ENCODE measurements around the gene STK10. TPM values are rescaled to one million over a fixed set of nuclear protein-coding genes. Genes with fewer than 3 reads are reported as not detected.

Gene STK10
- total RNA-seq, 3 donors from 2014 or later: 17.1 to 32.5 (median 23.3) TPM

- intact Hi-C loops (cut with DNase I; ENCODE audit: low total_unique reads): no loop called here
- Histone ChIP-seq H3K9me3 (no peaks in the 10 kb centered on the region), H3K4me1 (no peaks in the 10 kb centered on the region), H3K4me3 (peak overlapping the region; percentile 72 to 91 (median 89)), H3K27ac (peak overlapping the region; percentile 97 to 98), H3K36me3 (no peaks in the 10 kb centered on the region), H3K27me3 (no peaks in the 10 kb centered on the region)
- DNase-seq (ENCODE audit: low spot score in 2 of 2): no peak
- TF ChIP-seq POLR2AphosphoS5 (IDR thresholded peaks at IDR 0.05) (no peak), POLR2A (IDR thresholded peaks at IDR 0.05) (no peak)
- TF ChIP-seq, protein P1, sequence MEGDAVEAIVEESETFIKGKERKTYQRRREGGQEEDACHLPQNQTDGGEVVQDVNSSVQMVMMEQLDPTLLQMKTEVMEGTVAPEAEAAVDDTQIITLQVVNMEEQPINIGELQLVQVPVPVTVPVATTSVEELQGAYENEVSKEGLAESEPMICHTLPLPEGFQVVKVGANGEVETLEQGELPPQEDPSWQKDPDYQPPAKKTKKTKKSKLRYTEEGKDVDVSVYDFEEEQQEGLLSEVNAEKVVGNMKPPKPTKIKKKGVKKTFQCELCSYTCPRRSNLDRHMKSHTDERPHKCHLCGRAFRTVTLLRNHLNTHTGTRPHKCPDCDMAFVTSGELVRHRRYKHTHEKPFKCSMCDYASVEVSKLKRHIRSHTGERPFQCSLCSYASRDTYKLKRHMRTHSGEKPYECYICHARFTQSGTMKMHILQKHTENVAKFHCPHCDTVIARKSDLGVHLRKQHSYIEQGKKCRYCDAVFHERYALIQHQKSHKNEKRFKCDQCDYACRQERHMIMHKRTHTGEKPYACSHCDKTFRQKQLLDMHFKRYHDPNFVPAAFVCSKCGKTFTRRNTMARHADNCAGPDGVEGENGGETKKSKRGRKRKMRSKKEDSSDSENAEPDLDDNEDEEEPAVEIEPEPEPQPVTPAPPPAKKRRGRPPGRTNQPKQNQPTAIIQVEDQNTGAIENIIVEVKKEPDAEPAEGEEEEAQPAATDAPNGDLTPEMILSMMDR (IDR thresholded peaks at IDR 0.05): no peak
Observed at GRCh38 chr5:172007175-172008110, 180.6 kb downstream of the STK10 start.

GRCh38 chr5:172006321-172007174 lies 181.5 kb downstream of the STK10 start, which contains the start of gene FBXW11:
Gene FBXW11 (minus strand): TSS chr5:172006638. CDS start chr5:172006502, 136 bp downstream.
- peak within 1 kb of the TSS; percentile 72 to 91 (median 89) for H3K4me3 ChIP-seq
- H3K4me1 ChIP-seq: peaks cover 0 to 3% of the 10 kb centered on the region in 2 donors
- no peaks in the 10 kb centered on the region for H3K36me3 ChIP-seq
- H3K27ac ChIP-seq: peak within 1 kb of the TSS; percentile 97 to 98
- DNase-seq (ENCODE audit: low spot score in 2 of 2): peak; percentile 90 to 94
- TF ChIP-seq POLR2A (IDR thresholded peaks at IDR 0.05): peak; percentile 64
- TF ChIP-seq, protein P1 (IDR thresholded peaks at IDR 0.05): no peak
- peak; percentile 79 to 90 (median 82) for TF ChIP-seq POLR2AphosphoS5 (IDR thresholded peaks at IDR 0.05)
- H3K9me3 ChIP-seq: no peaks in the 10 kb centered on the region
- no peaks in the 10 kb centered on the region for H3K27me3 ChIP-seq
- intact Hi-C loops (cut with DNase I; ENCODE audit: low total_unique reads): no loop called here

- Histone ChIP-seq H3K4me3 (peak overlapping the region; percentile 72 to 91 (median 89)), H3K36me3 (no peaks in the 10 kb centered on the region), H3K27ac (peak overlapping the region; percentile 97 to 98), H3K27me3 (no peaks in the 10 kb centered on the region), H3K4me1 (peaks cover 0 to 5% of the 10 kb centered on the region in 2 donors), H3K9me3 (no peaks in the 10 kb centered on the region)
- no peak for TF ChIP-seq POLR2A (IDR thresholded peaks at IDR 0.05)
- intact Hi-C loops (cut with DNase I; ENCODE audit: low total_unique reads): no loop called here
- DNase-seq (ENCODE audit: low spot score in 2 of 2): peak in 1 of 2 donors; percentile 30
Observed at GRCh38 chr5:172005708-172006320, 182.2 kb downstream of the STK10 start.

GRCh38 chr5:172004824-172005237 lies 183.2 kb downstream of the STK10 start:
- TF ChIP-seq POLR2AphosphoS5 (IDR thresholded peaks at IDR 0.05) (no peak), POLR2A (IDR thresholded peaks at IDR 0.05) (no peak)
- TF ChIP-seq, protein P1 (IDR thresholded peaks at IDR 0.05): no peak
- intact Hi-C loops (cut with DNase I; ENCODE audit: low total_unique reads): no loop called here
- Histone ChIP-seq H3K36me3 (no peaks in the 10 kb centered on the region), H3K4me3 (peak overlapping the region; percentile 72 to 91 (median 89)), H3K27me3 (no peaks in the 10 kb centered on the region), H3K4me1 (peaks cover 0 to 5% of the 10 kb centered on the region in 2 donors), H3K27ac (peak overlapping the region; percentile 97 to 98), H3K9me3 (no peaks in the 10 kb centered on the region)
- no peak for DNase-seq (ENCODE audit: low spot score in 2 of 2)

- H3K27me3 ChIP-seq: no peaks in the 10 kb centered on the region
- peaks cover 0 to 5% of the 10 kb centered on the region in 2 donors for H3K4me1 ChIP-seq
- no peak for DNase-seq (ENCODE audit: low spot score in 2 of 2)
- no peak overlapping the region for H3K4me3 ChIP-seq
- TF ChIP-seq POLR2A (IDR thresholded peaks at IDR 0.05) (no peak), POLR2AphosphoS5 (IDR thresholded peaks at IDR 0.05) (no peak)
- TF ChIP-seq, protein P1 (IDR thresholded peaks at IDR 0.05): no peak
- intact Hi-C loops (cut with DNase I; ENCODE audit: low total_unique reads): no loop called here
- no peak overlapping the region for H3K27ac ChIP-seq
- H3K9me3 ChIP-seq: no peaks in the 10 kb centered on the region
- no peaks in the 10 kb centered on the region for H3K36me3 ChIP-seq
Observed at GRCh38 chr5:172003746-172004145, 184.3 kb downstream of the STK10 start.

Data from breast epithelium (tissue), 4 donors.